Thyroid gland (tissue), 4 donors: ENCODE results near the gene FOXP2. TPM values are rescaled to one million over a fixed set of nuclear protein-coding genes. Genes with fewer than 3 reads are reported as not detected.
A peak's percentile ranks its signal among the peaks of the same experiment; 100 is the strongest.
"Not testable (repeated sequence)": the region's sequence is repeated elsewhere in the genome, so short reads cannot be mapped to it uniquely, and the experiment has no call there.

Experiments used
- DNase-seq, 2 donors: peaks; one replicate each; pipeline ENCODE4 v3.0.0-alpha.2; 2019
- H3K27ac ChIP-seq, 3 donors: fragments of 200-600 bp; sonication (generic); 1 replicate in 2 of 3; 2 replicates in 1 of 3; pipeline ENCODE4 v1.5.1; 2016 to 2019; ENCODE audit warnings: mild to moderate bottlenecking in 1 of 3, moderate library complexity in 1 of 3
- H3K27me3 ChIP-seq: fragments of 200-600 bp; sonication (generic); one replicate; pipeline ENCODE4 v1.5.1; 2019
- H3K36me3 ChIP-seq, 2 donors: fragments of 200-600 bp; sonication (generic); one replicate each; pipeline ENCODE4 v1.5.1; 2016 to 2019
- H3K4me1 ChIP-seq, 2 donors: fragments of 200-600 bp; sonication (generic); one replicate each; pipeline ENCODE4 v1.5.1; 2017 to 2019
- H3K4me3 ChIP-seq, 3 donors: fragments of 200-600 bp; sonication (generic); replicated peaks in 1 of 3; 1 replicate in 2 of 3; 2 replicates in 1 of 3; pipeline ENCODE4 v1.5.1; 2016; ENCODE audit warnings: mild to moderate bottlenecking in 1 of 3
- H3K9me3 ChIP-seq: fragments of 200-600 bp; sonication (generic); one replicate; pipeline ENCODE4 v1.5.1; 2017
- CTCF ChIP-seq, 6 experiments: fragments of 200-600 bp in 3 of 6; fragments of 450-650 bp in 3 of 6; sonication (generic) in 3 of 6; IDR thresholded peaks; one replicate each; pipeline ENCODE4 v1.5.1; 2016 to 2019; ENCODE audit warnings: antibody characterized with exemption in 6 of 6, mild to moderate bottlenecking in 2 of 6, inconsistent platforms in 1 of 6, moderate library complexity in 1 of 6
- POLR2A ChIP-seq, 2 donors: fragments of 450-650 bp; IDR thresholded peaks; one replicate each; pipeline ENCODE4 v1.6.1; 2017; ENCODE audit warnings: antibody characterized with exemption in 2 of 2, mild to moderate bottlenecking in 2 of 2, moderate library complexity in 1 of 2
- WGBS, 2 donors: methylation state at CpG; one replicate each; pipeline ENCODE4 v1.1.5; 2017; 5-methylcytosine and 5-hydroxymethylcytosine counted together
- intact Hi-C: fragments of 100-400 bp; cut with DNase I; formaldehyde crosslinking; loops from one replicate; pipeline ENCODE4 v1.15.1; 2023
- total RNA-seq, 4 donors: library from RNA; depleted of rRNA; stranded (reverse); fragments of >200 nt; gene quantifications; one replicate each; pipeline ENCODE4 v1.2.3, GENCODE V29; 2016

Gene FOXP2
- total RNA-seq, 4 donors from 2014 or later: 24.7 to 46.5 (median 28.0) TPM

- H3K4me1 ChIP-seq: peaks cover 3 to 14% of the 10 kb centered on the region in 2 donors
- no peaks in the 10 kb centered on the region for H3K36me3 ChIP-seq
- H3K9me3 ChIP-seq: no peaks in the 10 kb centered on the region
- TF ChIP-seq POLR2A (IDR thresholded peaks at IDR 0.05): no peak
- peak in 4 of 6 experiments; percentile 10 to 56 (median 43) for TF ChIP-seq CTCF (IDR thresholded peaks at IDR 0.05)
- no peak overlapping the region for H3K4me3 ChIP-seq
- intact Hi-C loops: no loop called here
- DNase-seq: peak; percentile 46 to 52
- no peaks in the 10 kb centered on the region for H3K27me3 ChIP-seq
- no peak overlapping the region for H3K27ac ChIP-seq
These were observed 125.0 kb downstream of the FOXP2 start for GRCh38 chr7:114539575-114539974.

GRCh38 chr7:114540291-114540690, 125.7 kb downstream of the FOXP2 start:
- Histone ChIP-seq H3K4me1 (peaks cover 3 to 12% of the 10 kb centered on the region in 2 donors), H3K27me3 (no peaks in the 10 kb centered on the region), H3K9me3 (no peaks in the 10 kb centered on the region), H3K27ac (no peak overlapping the region), H3K36me3 (no peaks in the 10 kb centered on the region), H3K4me3 (no peak overlapping the region)
- no peak for DNase-seq
- 93 to 97% methylated on average over 1 of the region's 1 CpG for WGBS, 2 donors
- intact Hi-C loops: no loop called here
- TF ChIP-seq CTCF (IDR thresholded peaks at IDR 0.05) (no peak), POLR2A (IDR thresholded peaks at IDR 0.05) (no peak)

GRCh38 chr7:114547346-114547745, 132.7 kb downstream of the FOXP2 start:
- H3K27me3 ChIP-seq, H3K9me3 ChIP-seq, H3K4me3 ChIP-seq, intact Hi-C loops, H3K27ac ChIP-seq, H3K36me3 ChIP-seq, DNase-seq, H3K4me1 ChIP-seq: not testable (repeated sequence)
- WGBS, 2 donors: 95 to 97% methylated on average over 14 of the region's 14 CpGs

- intact Hi-C loops: no loop called here
- DNase-seq: no peak
- H3K9me3 ChIP-seq: no peaks in the 10 kb centered on the region
- no peaks in the 10 kb centered on the region for H3K4me1 ChIP-seq
- no peak overlapping the region for H3K27ac ChIP-seq
- no peak for TF ChIP-seq CTCF (IDR thresholded peaks at IDR 0.05)
- no peak for TF ChIP-seq POLR2A (IDR thresholded peaks at IDR 0.05)
- no peaks in the 10 kb centered on the region for H3K36me3 ChIP-seq
- no peak overlapping the region for H3K4me3 ChIP-seq
- WGBS, 2 donors: 43 to 47% methylated on average over 1 of the region's 1 CpG
- no peaks in the 10 kb centered on the region for H3K27me3 ChIP-seq
These were observed 133.7 kb downstream of the FOXP2 start for GRCh38 chr7:114548081-114548980.

- Histone ChIP-seq H3K27me3 (no peaks in the 10 kb centered on the region), H3K36me3 (no peaks in the 10 kb centered on the region), H3K4me3 (no peak overlapping the region), H3K4me1 (no peaks in the 10 kb centered on the region), H3K9me3 (no peaks in the 10 kb centered on the region), H3K27ac (no peak overlapping the region)
- WGBS, 2 donors: 75 to 89% methylated on average over 6 of the region's 6 CpGs
- DNase-seq: peak in 1 of 2 donors; percentile 4
- TF ChIP-seq POLR2A (IDR thresholded peaks at IDR 0.05): no peak
- no peak for TF ChIP-seq CTCF (IDR thresholded peaks at IDR 0.05)
- intact Hi-C loops: no loop called here
These were observed 140.3 kb downstream of the FOXP2 start for GRCh38 chr7:114554781-114555537.
